Hippocampal formation (tissue), 2 donors: ENCODE measurements around the gene TP53I11.

ENCODE experiments used
- DNase-seq, 2 donors: peaks; one replicate each; lab custom pipeline; 2025; lab: John Stamatoyannopoulos, UW

Gene TP53I11

DNA sequence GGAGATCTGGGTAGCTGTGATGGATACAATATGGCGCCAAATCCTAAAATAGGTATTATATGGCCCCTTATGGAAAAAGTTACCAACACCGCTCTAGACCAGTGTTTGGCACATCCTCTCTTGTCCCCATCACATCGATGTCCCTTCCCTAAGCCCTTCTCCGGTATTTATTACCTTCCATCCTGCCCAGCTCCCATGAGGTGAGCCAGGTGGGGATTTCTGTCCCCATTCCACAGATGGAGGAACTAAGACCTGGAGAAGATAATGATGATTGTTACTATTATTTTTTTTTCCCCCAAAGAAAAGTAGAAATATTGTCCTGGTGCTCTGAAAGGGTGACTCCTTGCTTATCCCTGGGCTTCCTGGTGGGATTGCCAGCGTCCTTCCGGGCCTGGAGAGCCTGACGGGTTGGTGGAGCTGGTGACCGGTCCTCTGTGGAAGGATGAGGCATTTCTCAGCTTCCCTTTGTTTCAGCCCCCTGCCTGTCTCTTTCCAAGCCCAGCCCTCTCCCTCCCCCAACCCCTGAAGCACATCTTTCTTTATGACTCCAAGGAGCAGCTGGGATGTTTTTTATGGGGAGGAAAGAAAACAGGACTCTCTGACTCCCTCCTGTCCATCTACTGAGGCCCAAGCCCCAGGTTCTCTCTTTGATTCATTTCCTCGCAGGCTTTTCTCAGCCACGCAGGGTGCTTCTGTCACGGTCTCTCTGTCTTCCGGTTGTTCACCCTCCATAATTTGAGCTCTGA lies 65.4 kb downstream of the TP53I11 start:
- DNase-seq, result no peak

DNA sequence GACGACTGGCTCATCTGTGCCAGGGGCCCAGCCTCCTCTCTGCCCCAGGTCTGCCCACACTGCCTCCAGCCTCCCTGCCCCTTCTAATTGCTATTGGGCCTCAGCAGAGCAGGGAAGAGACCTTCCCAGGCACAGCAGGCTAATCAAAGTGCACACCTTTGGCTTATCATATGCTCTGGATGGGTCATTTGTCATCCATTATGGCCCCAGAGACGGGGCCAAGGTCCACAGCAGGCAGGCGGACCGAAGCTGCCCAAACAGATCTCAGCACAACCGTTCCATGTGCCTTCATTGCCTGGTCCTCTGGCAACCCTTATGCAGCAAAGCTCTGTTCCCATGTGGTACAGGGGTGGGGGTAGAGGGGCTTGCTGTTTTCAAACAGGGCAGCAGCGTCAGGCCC lies 66.6 kb downstream of the TP53I11 start:
- DNase-seq, result no peak

DNA sequence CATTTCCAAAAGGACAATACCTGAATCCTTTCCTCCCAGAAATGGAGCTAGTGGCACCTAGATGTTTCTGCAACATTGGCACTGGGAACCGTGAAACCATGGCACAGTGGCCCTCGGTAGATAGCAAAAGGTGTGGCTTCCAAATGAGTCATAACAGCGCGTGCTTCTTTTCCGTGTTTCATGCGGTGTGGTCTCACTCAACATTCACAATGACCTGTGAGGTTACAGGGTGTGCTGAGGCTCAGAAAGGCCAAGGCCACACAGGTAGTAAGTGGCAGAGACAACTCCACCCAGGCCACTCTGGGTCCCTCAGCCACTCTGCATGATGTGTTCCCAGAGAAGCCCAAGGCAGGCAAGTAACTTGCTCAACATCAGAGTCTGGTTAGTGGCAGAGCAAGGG lies 67.4 kb downstream of the TP53I11 start:
- DNase-seq, result no peak
